T-helper 1 cell treated with Interleukin-12 subunit alpha and Interleukin-12 subunit beta and Interleukin-4 antibody, amounts not matched to agents 30 μg/mL and 1 μg/mL, for 36 hours (primary cell): ENCODE measurements around the gene FANCL.
"Not testable (repeated sequence)": the region's sequence is repeated elsewhere in the genome, so short reads cannot be mapped to it uniquely, and the experiment has no call there.

ENCODE experiments used
- H3K27ac Mint-ChIP-seq: one replicate; pipeline ENCODE4 v1.8.0; 2021; ENCODE audit warnings: mild to moderate bottlenecking, mixed read lengths
- H3K27me3 Mint-ChIP-seq: one replicate; pipeline ENCODE4 v1.8.0; 2021; ENCODE audit warnings: low read depth, mixed read lengths
- H3K36me3 Mint-ChIP-seq: one replicate; pipeline ENCODE4 v1.8.0; 2021; ENCODE audit warnings: low read depth, mixed read lengths
- H3K4me1 Mint-ChIP-seq: one replicate; pipeline ENCODE4 v1.8.0; 2021; ENCODE audit warnings: low read depth, mixed read lengths
- H3K4me3 Mint-ChIP-seq: one replicate; pipeline ENCODE4 v1.8.0; 2021; ENCODE audit warnings: mild to moderate bottlenecking, moderate library complexity, mixed read lengths
- H3K9me3 Mint-ChIP-seq: one replicate; pipeline ENCODE4 v1.8.0; 2021; ENCODE audit warnings: mixed read lengths

Gene FANCL

DNA sequence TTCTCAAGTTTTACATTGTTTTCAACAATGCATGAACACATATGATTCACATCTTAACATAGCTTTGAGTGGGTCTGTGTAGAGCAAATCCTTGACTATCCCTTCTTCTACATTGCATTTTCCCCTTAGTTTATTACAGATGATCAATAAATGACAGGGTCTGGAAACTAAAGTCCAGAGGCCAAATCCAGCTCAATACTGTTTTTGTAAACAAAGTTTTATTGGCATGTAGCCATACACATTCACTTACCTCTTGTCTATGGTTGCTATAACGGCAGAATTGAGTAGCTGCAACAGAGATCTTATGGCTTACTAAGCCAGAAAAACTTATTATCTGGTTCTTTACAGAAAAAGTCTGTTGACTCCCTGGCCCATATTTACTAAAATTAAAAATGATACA is 12.8 kb downstream of the FANCL start:
- Mint-ChIP-seq H3K27me3 (no peaks in the 10 kb centered on the region), H3K9me3 (no peaks in the 10 kb centered on the region), H3K4me3 (no peak overlapping the region), H3K4me1 (no peaks in the 10 kb centered on the region), H3K27ac (no peak overlapping the region), H3K36me3 (peaks cover 5% of the 10 kb centered on the region)

DNA sequence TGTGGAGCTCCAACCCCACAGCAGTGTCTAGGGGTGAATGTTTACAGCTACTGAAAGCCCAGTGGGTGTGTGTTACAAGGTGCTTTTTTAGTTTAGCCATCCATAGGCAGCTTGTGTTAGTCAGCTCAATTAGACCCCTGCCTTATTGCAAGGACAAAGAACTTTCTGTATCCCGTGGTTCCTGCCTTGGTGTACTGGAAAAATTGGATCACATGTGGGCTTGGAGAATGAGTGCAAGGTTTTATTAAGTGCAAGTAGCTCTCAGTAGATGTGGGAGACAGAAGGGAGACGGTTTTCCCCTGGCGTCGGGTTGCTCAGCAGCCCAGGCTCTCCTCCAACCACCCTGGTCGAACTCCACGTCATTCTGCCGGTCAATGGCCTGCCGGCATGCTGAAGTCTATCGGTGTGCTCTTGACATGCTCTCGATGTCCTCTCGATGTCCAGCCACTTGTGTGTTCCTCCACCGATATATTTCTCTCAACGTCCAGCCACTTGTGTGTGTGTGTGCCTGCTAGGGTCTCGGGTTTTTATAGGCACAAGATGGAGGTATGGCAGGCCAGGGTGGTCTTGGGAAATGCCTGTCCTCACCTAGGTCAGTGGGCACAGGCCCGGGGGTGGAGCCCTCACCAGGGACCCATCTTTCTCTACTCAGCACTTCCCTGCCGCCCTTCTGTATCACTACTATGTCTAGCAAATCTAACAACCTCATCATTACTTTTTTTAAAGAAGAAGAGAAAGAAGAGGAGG is 13.8 kb downstream of the FANCL start:
- Mint-ChIP-seq H3K4me1 (no peaks in the 10 kb centered on the region), H3K27me3 (no peaks in the 10 kb centered on the region), H3K9me3 (no peaks in the 10 kb centered on the region), H3K4me3 (no peak overlapping the region), H3K36me3 (peaks cover 5% of the 10 kb centered on the region), H3K27ac (no peak overlapping the region)

DNA sequence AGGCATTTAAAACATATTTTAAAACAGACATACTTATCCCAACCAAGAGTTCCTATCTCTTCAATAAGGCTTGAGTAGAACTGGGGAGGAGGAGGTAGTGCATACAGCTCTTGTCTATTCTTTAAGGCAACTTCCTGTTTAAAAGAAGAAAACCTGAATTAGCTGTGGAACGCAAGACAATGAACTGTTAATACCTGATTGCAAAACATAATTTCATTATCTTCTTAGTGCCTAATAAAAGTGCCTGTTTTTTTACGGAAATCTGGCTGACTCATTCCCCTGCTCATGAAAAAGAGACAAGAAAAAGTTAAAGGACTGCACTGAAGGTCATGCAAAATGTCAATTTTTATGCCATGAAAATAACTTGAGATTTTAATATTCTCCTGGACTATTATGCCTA is 19.2 kb downstream of the FANCL start:
- Mint-ChIP-seq H3K4me1 (no peaks in the 10 kb centered on the region), H3K4me3 (no peak overlapping the region), H3K27ac (no peak overlapping the region), H3K9me3 (no peaks in the 10 kb centered on the region), H3K36me3 (peaks cover 3% of the 10 kb centered on the region), H3K27me3 (no peaks in the 10 kb centered on the region)

DNA sequence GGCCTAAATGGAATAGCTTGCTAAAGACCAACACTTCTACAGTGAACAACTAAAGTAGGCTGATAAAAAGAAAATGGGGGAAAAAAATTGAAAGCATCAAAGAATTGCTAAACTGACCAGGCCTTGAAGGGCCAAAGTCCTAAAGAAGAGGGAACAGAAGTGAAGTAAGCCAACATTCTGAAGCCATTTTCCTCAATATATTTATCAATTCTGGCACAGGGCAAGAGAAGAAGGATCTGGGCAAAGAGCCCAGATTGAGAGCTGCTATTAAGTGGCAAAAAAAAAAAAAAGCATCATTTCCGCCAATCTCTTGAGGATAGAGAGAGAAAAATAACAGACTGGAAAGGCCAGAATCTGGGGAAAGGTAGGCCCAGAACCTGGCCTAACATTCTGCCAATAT is 25.7 kb downstream of the FANCL start:
- Mint-ChIP-seq H3K9me3 (peaks cover 15% of the 10 kb centered on the region), H3K36me3 (peaks cover 17% of the 10 kb centered on the region), H3K4me3 (no peak overlapping the region), H3K4me1 (no peaks in the 10 kb centered on the region), H3K27ac (no peak overlapping the region), H3K27me3 (no peaks in the 10 kb centered on the region)

DNA sequence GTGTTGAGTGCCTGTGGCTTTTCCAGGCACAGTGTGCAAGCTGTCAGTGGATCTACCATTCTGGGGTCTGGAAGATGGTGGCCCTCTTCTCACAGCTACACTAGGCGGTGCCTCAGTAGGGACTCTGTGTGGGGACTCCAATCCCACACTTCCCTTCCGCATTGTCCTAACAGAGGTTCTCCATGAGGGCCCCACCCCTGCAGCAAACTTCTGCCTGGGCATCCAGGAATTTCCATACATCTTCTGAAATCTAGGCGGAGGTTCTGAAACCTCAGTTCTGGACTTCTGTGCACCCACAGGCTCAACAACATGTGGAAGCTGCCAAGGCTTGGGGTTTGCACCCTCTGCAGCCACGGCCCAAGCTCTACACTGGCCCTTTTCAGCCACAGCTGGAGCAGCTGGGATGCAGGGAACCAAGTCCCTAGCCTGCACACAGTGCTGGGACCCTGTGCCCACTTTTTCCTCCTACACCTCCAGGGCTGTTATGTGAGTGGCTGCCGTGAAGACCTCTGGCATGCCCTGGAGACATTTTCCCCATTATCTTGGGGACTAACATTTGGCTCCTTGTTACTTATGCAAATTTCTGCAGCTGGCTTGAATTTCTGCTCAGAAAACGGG is 30.1 kb downstream of the FANCL start:
- Mint-ChIP-seq H3K36me3 (peaks cover 22% of the 10 kb centered on the region), H3K9me3 (peaks cover 20% of the 10 kb centered on the region)
- H3K4me1 Mint-ChIP-seq, H3K4me3 Mint-ChIP-seq, H3K27me3 Mint-ChIP-seq, H3K27ac Mint-ChIP-seq: not testable (repeated sequence)

DNA sequence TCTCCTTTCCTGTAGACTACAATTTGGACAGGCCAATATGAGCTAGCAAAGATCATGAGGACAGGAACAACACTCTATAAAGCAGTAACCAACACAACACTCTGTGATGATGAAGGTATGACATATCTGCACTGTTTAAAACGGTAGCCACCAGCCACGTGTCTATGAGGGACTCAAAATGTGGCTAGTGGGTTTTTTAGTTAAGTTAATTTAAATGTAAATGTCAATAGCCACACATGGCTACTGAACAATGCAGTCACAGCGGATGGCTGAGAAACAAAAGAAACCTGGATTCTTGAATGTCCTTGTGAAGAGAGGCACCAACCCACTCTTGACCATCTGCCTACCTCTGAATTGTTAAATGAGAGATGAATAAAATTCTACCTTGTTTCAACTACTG is 33.9 kb downstream of the FANCL start:
- H3K9me3 Mint-ChIP-seq: peaks cover 18% of the 10 kb centered on the region
- H3K27ac Mint-ChIP-seq: no peak overlapping the region
- no peaks in the 10 kb centered on the region for H3K27me3 Mint-ChIP-seq
- no peaks in the 10 kb centered on the region for H3K4me1 Mint-ChIP-seq
- H3K4me3 Mint-ChIP-seq: no peak overlapping the region
- H3K36me3 Mint-ChIP-seq: peaks cover 18% of the 10 kb centered on the region

DNA sequence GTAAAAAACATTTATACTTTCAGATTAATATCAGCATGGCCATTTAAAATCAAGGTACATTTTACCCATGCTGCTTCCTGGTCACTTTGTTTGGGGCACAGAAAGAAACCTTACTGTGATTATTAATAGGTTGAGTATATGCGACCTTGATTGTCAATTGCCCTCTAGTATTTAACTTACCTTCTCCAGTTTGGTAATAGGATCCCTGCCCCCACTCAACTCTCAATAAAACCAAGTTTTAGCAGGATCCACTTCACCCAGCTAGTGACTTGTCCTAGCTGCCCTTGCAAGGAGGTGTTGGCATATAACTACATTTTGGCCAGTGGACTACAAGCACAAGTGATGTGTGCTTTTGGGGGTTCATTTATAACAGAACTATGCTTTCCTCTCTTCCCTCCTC is 34.3 kb downstream of the FANCL start:
- Mint-ChIP-seq H3K9me3 (peaks cover 14% of the 10 kb centered on the region), H3K27me3 (no peaks in the 10 kb centered on the region), H3K27ac (no peak overlapping the region), H3K4me3 (no peak overlapping the region), H3K4me1 (no peaks in the 10 kb centered on the region), H3K36me3 (peaks cover 14% of the 10 kb centered on the region)

DNA sequence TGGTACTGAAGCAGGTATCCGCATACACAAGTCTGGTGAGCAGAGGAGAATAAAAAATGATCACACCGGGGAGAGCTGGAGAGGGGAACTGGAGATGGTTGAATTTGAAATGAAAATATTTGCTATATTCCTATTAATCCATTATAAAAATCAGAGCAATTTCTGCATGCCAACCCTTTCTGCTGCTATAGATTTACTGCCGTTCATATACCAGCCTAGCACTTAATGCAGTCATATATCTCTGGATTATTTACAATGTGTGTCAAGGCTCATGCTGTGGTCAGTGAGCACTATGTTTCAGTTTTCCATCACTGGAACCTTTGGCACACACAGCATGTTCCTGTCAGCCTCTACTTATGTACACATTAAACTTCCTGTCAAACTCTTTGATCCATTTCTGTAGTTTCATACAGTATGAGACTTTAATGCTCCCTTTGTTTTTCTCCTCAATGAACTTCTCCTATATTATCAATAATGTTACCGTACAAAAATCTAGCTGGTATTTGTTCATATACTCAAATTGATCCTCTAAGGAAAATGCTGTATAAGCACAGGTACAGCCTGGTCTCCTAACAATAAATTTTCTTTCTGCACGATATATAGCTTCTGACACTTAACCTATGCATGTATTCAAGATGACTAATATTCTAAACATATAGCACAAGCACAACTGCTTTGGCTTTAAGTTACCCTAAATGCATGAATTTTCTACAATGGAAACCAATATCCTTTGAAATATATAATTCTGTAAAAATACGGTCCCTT is 36.7 kb downstream of the FANCL start:
- no peaks in the 10 kb centered on the region for H3K36me3 Mint-ChIP-seq
- no peaks in the 10 kb centered on the region for H3K4me1 Mint-ChIP-seq
- no peaks in the 10 kb centered on the region for H3K9me3 Mint-ChIP-seq
- H3K4me3 Mint-ChIP-seq: no peak overlapping the region
- H3K27ac Mint-ChIP-seq: no peak overlapping the region
- H3K27me3 Mint-ChIP-seq: no peaks in the 10 kb centered on the region

DNA sequence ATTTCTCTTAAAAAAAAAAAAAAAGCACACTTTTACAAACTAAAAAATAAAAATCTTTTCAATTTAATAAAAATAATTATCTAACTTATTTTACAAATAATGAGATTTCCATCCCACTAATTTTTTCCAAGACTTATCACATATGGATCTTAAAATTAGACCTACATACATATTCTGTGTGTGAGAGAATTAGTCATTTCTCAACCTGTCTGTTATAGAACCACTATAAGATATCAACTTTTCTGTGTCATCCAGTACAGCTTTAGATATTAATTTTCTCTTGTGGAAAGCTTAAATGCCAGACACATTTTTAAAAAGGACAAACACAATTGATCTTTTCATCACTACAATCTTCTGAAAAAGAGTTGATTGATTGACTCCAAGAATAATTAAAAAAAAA is 38.1 kb downstream of the FANCL start:
- Mint-ChIP-seq H3K36me3 (no peaks in the 10 kb centered on the region), H3K27ac (no peak overlapping the region), H3K4me1 (no peaks in the 10 kb centered on the region), H3K4me3 (no peak overlapping the region), H3K9me3 (no peaks in the 10 kb centered on the region), H3K27me3 (no peaks in the 10 kb centered on the region)

DNA sequence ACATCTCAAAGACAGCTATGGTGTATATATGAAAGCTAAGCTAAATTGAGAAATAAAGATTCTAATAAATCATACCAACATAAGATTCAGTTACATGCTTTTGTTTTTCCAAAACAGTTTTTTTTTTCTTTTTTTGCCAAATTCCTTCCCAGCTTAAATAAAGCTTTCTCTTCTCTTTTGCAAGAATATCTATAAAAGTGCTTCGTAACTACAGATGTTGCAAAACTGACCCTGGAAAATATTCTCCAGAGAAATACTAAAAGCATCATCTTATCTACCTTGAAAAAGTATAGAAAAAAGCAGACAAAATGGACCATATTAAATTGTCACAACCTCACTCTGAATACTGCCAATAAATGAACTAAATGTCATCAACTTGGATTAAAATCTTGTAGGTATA is 38.7 kb downstream of the FANCL start:
- Mint-ChIP-seq H3K4me1 (no peaks in the 10 kb centered on the region), H3K36me3 (no peaks in the 10 kb centered on the region), H3K27ac (no peak overlapping the region), H3K27me3 (no peaks in the 10 kb centered on the region), H3K4me3 (no peak overlapping the region), H3K9me3 (no peaks in the 10 kb centered on the region)

DNA sequence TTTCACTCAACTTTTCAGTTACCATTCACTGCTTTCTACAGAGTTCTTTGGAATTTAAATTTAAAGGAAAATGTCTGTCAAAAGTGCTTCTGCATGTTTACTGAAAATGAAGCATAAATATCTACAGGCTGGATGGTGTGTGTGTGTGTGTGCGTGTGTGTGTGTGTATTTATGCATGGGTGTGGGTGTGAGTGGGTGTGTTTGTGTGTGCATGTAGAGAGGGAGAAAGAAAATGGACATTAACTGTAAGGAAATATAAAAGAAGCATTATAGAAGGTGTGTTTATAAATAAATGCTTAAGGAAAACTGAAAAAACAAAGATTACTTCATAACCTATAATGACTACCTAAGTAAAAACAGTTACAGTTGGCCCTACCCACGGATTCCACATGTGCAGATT is 43.2 kb downstream of the FANCL start:
- H3K36me3 Mint-ChIP-seq: no peaks in the 10 kb centered on the region
- no peaks in the 10 kb centered on the region for H3K4me1 Mint-ChIP-seq
- no peaks in the 10 kb centered on the region for H3K27me3 Mint-ChIP-seq
- H3K27ac Mint-ChIP-seq: no peak overlapping the region
- H3K4me3 Mint-ChIP-seq: no peak overlapping the region
- H3K9me3 Mint-ChIP-seq: no peaks in the 10 kb centered on the region

DNA sequence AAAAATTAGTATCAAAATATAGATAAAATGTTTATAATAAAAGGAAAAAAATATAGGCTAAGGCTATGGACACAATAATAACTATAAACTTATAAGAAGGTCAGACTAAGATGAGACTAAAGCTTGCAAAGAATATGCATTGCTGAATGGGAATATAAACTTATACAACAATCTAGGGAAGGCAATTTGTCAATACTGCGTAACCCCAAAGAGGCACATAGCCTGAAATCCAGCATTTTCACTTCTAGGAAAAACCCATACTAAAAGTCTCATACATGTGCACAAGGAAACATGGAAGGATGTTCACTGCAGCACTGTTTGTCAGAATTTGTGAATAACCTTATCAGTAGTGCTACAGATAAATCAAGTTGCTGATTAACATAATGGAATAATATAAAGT is 45.5 kb downstream of the FANCL start:
- Mint-ChIP-seq H3K36me3 (no peaks in the 10 kb centered on the region), H3K4me1 (no peaks in the 10 kb centered on the region), H3K9me3 (no peaks in the 10 kb centered on the region), H3K4me3 (no peak overlapping the region), H3K27me3 (no peaks in the 10 kb centered on the region), H3K27ac (no peak overlapping the region)

DNA sequence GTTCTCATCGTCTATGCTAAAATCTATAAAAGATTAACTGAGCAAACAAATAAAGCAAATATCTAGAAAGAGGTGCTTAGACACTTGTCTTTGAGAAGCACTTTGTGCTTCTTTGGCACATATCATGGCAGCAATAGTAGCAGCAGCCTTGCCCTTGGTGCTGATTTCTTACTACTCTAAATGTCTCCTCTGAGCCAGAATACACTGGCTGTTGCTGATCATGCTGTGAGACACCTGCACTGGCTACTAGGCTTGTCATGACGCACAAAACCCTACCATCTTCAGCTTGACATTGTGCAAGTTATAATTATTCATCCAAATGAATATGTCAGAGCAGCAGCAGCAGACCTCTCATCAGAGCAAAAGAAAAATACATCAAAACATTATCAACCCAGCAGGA is 46.7 kb downstream of the FANCL start:
- Mint-ChIP-seq H3K27ac (no peak overlapping the region), H3K27me3 (no peaks in the 10 kb centered on the region), H3K4me1 (no peaks in the 10 kb centered on the region), H3K9me3 (no peaks in the 10 kb centered on the region), H3K36me3 (no peaks in the 10 kb centered on the region), H3K4me3 (no peak overlapping the region)

DNA sequence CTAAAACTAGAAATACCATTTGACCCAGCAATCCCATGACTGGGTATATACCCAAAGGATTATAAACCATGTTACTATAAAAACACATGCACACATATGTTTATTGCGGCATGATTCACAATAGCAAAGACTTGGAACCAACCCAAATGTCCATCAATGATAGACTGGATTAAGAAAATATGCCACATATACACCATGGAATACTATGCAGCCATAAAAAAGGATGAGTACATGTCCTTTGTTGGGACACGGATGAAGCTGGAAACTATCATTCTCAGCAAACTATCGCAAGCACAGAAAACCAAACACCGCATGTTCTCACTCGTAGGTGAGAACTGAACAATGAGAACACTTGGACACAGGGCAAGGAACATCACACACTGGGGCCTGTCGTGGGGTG is 54.1 kb downstream of the FANCL start:
- not testable (repeated sequence) for H3K4me3 Mint-ChIP-seq, H3K27me3 Mint-ChIP-seq, H3K27ac Mint-ChIP-seq, H3K4me1 Mint-ChIP-seq, H3K36me3 Mint-ChIP-seq, H3K9me3 Mint-ChIP-seq

DNA sequence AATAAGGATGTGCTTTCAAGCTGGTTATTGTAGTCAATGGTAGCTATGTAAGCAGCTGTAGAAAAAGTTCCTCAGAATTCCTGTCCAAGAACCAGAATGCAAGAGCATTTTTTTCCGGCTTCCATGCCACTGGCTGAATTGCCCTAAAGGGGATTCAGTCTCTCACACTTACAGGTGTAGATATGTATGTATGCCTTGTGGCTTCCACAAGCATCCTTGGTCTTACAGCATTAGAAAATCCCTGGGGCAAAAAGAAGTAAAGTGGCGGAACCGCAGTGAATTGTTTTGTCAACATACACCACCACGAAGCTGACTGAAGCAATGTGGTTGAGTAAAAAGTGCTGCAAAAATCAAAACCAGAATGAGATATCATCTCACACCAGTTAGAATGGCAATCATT is 54.6 kb downstream of the FANCL start:
- no peak overlapping the region for H3K27ac Mint-ChIP-seq
- no peaks in the 10 kb centered on the region for H3K9me3 Mint-ChIP-seq
- H3K4me1 Mint-ChIP-seq: no peaks in the 10 kb centered on the region

More for the DNA sequence above, 54.6 kb downstream of the FANCL start:
- Mint-ChIP-seq H3K4me3 (no peak overlapping the region), H3K27me3 (no peaks in the 10 kb centered on the region), H3K36me3 (peaks cover 3% of the 10 kb centered on the region)
